CD4-positive, alpha-beta T cell treated with Interleukin-15 for 1 hour (primary cell): ENCODE data around the gene RAPGEF4.
"Not testable (repeated sequence)": the region's sequence is repeated elsewhere in the genome, so short reads cannot be mapped to it uniquely, and the experiment has no call there.

Source experiments
- DNase-seq: peaks from one replicate; pipeline ENCODE4 v3.0.0-alpha.2; 2020

The RAPGEF4 gene

GRCh38 chr2:172730411-172730810 is 5.2 kb upstream of the RAPGEF4 start:
- no peak for DNase-seq

GRCh38 chr2:172734711-172735581 is 699 bp upstream of the RAPGEF4 start:
- DNase-seq, result no peak

- no peak for DNase-seq
Measured at GRCh38 chr2:172736424-172737174, 954 bp downstream of the RAPGEF4 start.

GRCh38 chr2:172739661-172740266 is 4.1 kb downstream of the RAPGEF4 start:
- DNase-seq, result no peak

GRCh38 chr2:172740856-172741255 is 5.2 kb downstream of the RAPGEF4 start:
- DNase-seq, result no peak

- no peak for DNase-seq
Measured at GRCh38 chr2:172742931-172743540, 7.4 kb downstream of the RAPGEF4 start.

- DNase-seq, result no peak
Measured at GRCh38 chr2:172743898-172744297, 8.3 kb downstream of the RAPGEF4 start.

- no peak for DNase-seq
Measured at GRCh38 chr2:172745636-172746035, 10.0 kb downstream of the RAPGEF4 start.

GRCh38 chr2:172748543-172748942 is 12.9 kb downstream of the RAPGEF4 start:
- not testable (repeated sequence) for DNase-seq

GRCh38 chr2:172749388-172749787 is 13.7 kb downstream of the RAPGEF4 start:
- DNase-seq, result no peak

- no peak for DNase-seq
Measured at GRCh38 chr2:172751564-172751963, 15.9 kb downstream of the RAPGEF4 start.

- DNase-seq, result no peak
Measured at GRCh38 chr2:172753610-172754009, 18.0 kb downstream of the RAPGEF4 start.

- DNase-seq, result no peak
Measured at GRCh38 chr2:172759441-172759840, 23.8 kb downstream of the RAPGEF4 start.

- no peak for DNase-seq
Measured at GRCh38 chr2:172761306-172761705, 25.7 kb downstream of the RAPGEF4 start.

- no peak for DNase-seq
Measured at GRCh38 chr2:172762574-172762973, 26.9 kb downstream of the RAPGEF4 start.

GRCh38 chr2:172763079-172763478 is 27.4 kb downstream of the RAPGEF4 start:
- DNase-seq, result no peak

- DNase-seq, result no peak
Measured at GRCh38 chr2:172765662-172766061, 30.0 kb downstream of the RAPGEF4 start.

GRCh38 chr2:172768401-172768800 is 32.8 kb downstream of the RAPGEF4 start:
- no peak for DNase-seq

- DNase-seq, result no peak
Measured at GRCh38 chr2:172769879-172770278, 34.2 kb downstream of the RAPGEF4 start.

- DNase-seq, result no peak
Measured at GRCh38 chr2:172770887-172771286, 35.2 kb downstream of the RAPGEF4 start.

- DNase-seq, result no peak
Measured at GRCh38 chr2:172772633-172773032, 37.0 kb downstream of the RAPGEF4 start.

GRCh38 chr2:172774302-172774701 is 38.7 kb downstream of the RAPGEF4 start:
- no peak for DNase-seq

GRCh38 chr2:172775319-172775718 is 39.7 kb downstream of the RAPGEF4 start:
- DNase-seq, result no peak
